CD4-positive, alpha-beta T cell treated with Interleukin-12 subunit alpha and Interleukin-12 subunit beta, for 1 hour (primary cell): ENCODE results near the gene CANX.

ENCODE experiments used
- DNase-seq: peaks from one replicate; pipeline ENCODE4 v3.0.0-alpha.2; 2020

CANX gene

DNA sequence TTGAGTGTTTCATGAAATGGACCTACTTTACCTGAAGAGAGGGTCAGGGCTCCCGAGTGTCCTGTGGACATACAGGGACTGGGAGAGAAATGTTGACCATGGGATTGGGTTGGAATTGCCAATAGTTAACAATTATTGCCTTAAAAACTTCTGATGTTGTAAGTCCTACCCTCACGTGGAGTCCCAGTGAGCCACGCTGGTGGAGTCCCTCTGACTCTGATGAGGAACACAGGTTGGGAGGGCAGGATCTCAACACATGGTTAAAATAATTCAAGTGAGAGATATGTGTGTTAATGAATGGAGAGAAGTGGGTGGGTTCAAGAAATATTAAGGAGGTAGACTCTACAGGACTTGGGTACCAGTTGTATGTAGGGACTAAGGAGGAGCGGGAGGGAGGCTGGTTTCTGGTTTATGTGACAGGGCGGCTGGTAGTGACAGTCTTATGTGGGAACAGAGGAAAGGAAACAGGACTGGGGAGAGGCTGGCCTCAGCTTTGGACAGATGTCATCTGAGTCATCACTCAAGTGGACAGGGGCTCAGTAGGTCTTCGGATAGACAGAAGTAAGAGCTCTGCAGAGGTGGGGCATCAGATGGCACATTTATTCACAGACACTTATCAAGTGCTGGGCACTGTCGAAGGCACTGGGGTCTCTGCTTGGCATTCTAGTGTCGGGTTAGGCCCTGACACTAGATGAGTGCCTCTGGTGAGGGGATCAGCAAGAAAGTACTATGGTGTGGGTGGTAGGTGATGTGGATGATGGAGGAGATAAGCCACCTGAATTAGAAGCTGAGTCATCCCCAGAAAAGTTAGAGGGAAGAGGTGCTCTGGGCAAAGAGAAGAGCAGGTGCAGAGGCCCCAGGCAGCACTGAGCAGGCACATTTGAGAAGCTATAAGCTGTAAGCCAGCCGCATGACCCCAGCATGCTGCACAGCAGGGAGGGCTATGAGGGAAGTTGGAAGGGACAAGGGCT, 61.1 kb downstream of the CANX start:
- no peak for DNase-seq

DNA sequence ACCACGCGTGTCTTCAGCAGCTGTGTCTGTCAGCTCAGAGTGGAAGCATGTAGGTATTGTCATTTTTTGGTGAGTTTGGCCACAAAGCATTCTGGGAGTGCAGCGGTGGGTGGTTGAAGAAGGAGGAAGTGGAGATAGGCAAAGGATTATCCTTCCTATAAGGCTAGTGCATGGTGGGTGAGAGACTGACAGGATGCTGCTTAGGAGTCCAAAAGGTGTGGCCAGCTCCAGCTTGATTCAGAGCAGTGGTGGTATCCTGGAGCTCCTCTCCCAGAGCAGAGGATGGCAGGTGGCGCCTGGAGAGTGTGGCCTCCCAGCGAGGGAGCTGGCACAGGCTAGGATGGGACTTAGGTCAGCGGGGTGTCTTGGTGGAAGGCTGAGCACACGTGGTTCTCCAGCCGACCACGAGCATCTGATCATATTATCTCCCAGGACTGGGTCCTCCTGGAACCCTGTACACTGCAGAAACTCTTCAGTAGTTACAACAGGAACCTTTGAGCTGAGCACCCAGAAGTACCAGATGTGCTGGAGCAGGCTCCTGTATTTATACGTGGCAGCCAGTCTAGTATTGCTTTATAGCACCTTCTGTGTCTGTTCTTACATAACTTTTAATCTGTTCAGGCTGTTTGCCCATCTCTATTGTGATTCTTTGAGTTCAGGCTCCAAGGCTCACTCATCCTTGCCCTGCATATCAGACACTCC, 63.5 kb downstream of the CANX start:
- peak; percentile 36 for DNase-seq

DNA sequence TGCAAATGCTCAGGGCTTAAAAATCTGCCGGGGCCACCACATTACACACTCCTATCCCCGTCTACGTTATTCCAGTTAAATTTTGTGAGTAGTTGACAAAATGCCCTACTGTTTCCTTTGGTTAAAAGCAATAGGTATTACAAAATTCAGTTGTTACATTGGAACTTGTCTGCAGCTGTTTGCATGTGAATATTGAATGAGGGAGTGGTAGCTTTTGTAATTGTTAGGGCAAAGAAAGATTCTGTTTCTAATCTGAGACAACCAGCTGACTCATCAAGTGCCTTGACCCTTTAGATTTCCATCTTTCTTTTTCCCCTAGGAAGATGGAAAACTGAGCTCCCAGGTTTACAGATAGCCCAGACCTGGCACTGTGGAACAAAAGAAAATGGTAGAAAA, 64.0 kb downstream of the CANX start:
- no peak for DNase-seq

GRCh38 chr5:179763215-179763945, 64.6 kb downstream of the CANX start:
- peak; percentile 70 for DNase-seq

GRCh38 chr5:179764056-179764455, 65.3 kb downstream of the CANX start:
- DNase-seq: no peak

- no peak for DNase-seq
Observed at GRCh38 chr5:179765400-179765799, 66.6 kb downstream of the CANX start.

DNA sequence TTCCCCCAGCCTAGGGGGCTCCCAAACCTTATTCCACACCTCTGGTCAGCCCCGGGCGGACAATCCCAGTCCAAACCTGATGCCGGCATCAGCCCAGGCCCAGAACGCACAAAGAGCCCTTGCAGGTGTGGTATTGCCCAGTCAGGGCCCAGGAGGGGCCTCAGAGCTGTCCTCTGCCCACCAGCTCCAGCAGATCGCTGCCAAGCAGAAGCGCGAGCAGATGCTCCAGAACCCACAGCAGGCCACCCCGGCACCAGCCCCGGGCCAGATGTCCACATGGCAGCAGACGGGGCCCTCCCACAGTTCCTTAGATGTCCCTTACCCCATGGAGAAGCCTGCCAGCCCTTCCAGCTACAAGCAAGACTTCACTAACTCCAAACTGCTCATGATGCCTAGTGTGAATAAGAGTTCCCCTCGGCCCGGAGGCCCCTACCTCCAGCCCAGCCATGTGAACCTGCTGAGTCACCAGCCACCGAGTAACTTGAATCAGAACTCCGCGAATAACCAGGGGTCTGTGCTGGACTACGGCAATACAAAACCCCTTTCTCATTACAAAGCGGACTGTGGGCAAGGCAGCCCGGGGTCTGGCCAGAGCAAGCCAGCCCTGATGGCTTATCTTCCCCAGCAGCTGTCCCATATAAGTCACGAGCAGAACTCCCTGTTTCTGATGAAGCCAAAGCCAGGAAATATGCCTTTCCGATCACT, 67.4 kb downstream of the CANX start:
- DNase-seq: no peak

DNA sequence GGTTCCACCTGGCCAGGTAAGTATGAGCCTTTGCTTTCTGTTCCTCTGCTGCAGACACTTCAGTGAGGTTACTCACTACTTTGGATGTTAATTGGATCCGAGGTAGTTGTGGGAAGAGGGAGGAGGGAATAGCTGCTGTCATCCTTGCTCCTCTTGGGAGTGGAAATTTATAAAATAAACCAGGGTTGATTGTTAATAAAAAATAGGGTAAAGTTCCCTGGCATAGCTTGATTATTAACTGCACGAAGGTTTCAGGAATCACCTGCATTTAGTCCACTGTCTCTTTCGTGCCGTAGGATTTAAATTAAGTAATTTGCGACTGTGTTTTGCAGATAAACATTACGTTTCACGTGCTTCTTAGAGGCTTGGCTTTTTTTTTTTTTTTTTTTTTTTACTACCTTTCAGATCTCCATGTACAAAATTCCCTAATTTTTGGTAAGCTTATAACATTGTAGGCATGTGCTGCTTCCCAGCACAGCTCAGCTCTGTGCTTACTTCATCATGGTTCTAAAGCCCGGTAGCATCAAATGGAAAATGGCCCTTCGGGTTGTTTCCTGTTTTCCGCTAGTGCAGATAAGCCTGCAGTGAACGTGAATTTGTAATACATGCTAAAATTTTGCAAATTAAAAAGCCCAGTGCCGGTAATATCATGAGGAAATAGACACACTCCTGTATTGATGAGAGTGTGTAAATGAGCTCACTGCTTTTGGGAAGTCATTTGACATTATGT, 68.1 kb downstream of the CANX start:
- DNase-seq: no peak

- no peak for DNase-seq
Observed at GRCh38 chr5:179767496-179768100, 68.8 kb downstream of the CANX start.

DNA sequence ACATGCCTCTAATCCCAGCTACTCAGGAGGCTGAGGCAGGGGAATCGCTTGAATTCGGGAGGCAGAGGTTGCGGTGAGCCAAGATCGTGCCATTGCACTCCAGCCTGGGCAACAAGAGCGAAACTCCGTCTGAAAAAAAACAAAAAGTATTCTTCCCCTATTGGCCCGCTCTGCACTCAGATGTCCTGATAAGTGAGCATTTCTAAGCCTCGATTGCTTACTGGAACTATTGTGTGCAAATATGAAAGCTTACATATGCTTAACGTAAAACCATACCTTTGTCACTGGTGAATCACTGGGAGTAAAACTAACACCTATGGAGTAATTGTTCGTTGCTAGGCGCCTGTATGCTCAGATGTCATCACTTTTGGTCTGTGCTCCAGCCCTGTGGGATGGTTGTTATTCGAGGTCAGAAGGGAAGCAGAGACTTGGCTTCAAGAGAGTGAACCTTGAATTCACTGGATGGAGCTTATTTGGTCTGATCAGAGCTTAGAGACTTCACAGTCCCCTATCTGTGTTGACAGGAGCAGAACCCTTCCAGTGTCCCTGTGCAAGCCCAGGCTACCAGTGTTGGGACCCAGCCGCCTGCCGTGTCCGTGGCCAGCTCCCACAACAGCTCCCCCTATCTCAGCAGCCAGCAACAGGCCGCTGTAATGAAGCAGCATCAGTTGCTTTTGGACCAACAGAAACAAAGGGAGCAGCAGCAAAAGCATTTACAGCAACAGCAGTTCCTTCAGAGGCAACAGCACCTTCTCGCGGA, 69.7 kb downstream of the CANX start:
- DNase-seq: no peak

DNA sequence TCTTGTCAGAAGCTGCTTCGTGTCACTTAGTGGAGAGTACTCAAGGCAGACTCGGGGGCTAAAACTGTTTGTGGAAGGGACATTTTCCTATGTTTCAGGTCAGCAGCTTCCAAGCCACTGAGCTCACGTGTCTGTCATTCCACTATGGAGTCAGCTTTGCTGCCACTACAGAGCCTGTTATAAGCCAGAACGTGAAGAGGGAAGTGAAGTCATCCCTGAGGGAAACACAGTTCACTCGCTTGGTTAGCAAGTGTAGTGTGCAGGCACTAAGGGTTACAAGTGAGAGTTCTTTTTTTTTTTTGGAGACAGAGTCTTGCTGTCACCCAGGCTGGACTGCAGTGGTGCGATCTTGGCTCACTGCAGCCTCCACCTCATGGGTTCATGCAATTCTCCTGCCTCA, 70.5 kb downstream of the CANX start:
- DNase-seq: no peak

DNA sequence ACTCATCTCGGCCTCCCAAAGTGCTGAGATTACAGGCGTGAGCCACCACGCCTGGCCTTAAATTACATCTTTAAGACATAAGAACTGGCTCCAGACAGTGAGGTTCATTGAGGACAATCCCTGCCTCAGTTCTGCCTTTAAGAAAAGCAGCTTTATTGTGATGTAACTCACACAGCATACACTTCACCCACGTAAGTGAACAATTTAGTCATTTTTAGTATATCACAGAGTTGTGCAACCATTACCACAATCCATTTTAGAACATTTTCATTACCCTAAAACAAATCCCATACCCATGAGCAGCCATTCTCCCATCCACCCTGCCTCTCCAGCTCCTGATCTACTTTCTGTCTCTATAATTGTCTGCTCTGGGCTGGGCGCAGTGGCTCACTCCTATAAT, 71.0 kb downstream of the CANX start:
- no peak for DNase-seq

GRCh38 chr5:179771311-179771895, 72.6 kb downstream of the CANX start:
- DNase-seq: no peak

DNA sequence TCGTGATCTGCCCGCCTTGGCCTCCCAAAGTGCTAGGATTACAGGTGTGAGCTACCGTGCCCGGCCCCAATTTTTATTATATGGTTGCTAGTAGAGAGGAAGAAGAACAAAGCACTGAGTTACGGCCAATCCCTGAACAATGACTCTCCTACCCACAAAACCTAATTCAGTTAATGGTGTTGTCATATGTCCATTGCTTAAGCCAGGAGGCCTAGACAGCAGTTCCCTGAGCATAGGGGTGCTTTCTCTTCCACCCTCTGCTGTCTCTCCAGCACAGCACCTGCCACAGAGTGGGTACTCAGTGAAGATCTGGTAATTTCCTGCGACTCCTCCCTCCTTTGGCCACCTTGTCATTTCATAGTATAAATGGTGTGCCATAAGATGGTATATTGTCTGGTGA, 73.6 kb downstream of the CANX start:
- DNase-seq: no peak

GRCh38 chr5:179773686-179774040, 74.9 kb downstream of the CANX start:
- no peak for DNase-seq

DNA sequence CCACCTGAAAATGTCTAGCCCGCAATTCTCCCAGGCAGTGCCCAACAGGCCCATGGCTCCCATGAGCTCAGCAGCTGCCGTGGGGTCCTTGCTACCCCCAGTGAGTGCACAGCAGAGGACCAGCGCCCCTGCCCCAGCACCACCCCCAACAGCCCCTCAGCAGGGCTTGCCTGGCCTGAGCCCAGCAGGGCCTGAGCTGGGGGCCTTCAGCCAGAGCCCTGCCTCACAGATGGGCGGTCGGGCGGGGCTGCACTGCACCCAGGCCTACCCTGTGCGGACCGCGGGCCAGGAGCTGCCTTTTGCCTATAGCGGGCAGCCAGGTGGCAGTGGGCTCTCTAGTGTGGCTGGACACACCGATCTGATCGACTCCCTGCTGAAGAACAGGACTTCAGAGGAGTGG, 75.7 kb downstream of the CANX start:
- DNase-seq: no peak

- DNase-seq: no peak
Observed at GRCh38 chr5:179776411-179776938, 77.7 kb downstream of the CANX start.

DNA sequence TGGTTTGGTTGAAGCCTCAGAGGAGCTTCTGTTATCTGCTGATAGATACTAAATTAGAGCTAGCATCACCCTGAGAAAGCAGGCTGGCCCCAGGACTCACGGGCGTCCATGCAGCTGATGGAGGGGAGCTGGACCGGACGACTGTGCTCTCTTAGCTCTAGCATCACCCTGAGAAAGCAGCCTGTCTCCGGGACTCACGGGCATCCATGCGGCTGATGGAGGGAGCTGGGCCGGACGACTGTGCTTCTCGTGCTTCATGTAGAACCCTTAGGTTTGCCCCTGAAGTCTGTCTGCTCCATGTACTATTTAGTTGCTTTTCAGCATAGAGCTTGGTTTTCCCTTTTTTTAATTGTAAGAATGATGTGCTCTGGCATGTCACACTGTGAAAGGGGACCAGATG, 78.7 kb downstream of the CANX start:
- no peak for DNase-seq

DNA sequence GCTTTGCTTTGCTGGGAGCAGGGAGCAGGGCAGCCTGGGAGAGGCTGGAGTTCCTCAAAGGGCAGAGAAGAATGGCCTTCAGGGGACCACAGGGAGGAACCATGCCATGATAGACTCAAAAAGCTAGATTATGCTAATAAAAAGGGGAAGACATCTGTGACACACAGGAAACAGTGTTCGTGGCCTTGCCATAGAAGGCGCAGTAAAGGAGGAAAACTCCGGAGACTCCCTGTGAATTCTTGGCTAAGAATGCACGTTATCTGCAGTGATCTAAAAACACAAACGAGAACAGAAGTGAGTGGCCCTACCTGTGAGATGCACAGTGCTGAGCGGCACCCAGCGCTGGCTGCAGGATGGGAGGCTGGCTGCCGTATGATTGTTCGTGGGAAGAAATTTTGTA, 79.1 kb downstream of the CANX start:
- DNase-seq: no peak

- no peak for DNase-seq
Observed at GRCh38 chr5:179778591-179778990, 79.8 kb downstream of the CANX start.
